Activated effector memory CD4-positive, alpha-beta T cell treated with anti-CD3 and anti-CD28 coated beads, Interleukin-2, amount 50 U/mL, for 16 hours (primary cell): Measurements from ENCODE around the gene DNAJB13.

Experiments
- DNase-seq: peaks from one replicate; pipeline ENCODE4 v3.0.0-alpha.2; 2020

The DNAJB13 gene

GRCh38 chr11:74001822-74002286, 51.0 kb downstream of the DNAJB13 start:
- peak; percentile 30 for DNase-seq

DNA sequence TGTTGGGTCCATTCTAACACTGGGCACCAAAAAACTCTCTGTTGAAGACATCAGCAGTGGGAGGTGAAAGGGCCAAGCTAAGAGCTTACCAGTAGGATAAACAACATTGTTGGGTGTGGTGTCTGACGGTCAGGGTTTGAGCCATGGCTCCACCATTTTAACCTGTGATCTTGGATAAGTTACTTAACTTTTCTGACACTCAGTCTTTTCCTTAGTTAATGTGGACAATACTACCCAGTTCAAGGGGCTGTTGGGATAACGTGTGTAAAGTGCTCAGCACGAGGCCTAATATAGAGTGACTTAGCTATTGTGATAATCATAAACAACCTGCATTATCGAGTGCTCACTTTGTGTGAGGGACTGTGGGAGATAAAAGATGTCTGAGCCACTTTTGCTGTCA, 52.0 kb downstream of the DNAJB13 start:
- DNase-seq, result no peak

DNA sequence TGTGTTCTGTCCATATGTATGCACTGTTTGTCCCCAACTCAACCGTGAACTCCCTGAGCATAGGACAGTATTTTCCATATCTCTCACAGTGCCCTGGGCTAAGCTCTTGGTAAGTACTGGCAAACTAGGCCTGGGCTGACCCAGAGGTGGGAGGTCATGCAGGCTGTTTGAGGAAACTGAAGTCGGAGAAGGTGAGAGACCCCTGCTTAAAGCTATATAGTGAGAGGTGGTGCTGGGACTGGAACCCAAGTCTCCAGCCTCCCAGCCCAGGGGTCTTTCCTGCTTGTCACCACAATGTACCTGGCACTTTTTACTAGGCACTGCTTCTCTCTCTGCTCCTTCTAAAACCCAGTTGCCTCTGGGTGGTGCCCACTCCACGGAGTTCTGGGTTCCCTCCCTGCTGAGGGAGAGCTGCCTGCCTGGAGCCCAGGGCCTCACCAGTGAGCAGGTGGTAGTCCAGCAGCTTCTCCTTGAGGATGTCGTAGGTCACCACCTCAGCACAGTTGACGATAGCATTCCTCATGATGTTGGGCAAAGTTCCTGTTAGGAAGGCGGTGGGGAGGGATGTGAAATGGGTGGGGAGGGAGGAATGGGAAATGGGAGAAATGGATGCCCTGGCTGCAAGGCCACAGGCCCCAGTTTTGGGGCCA, 53.3 kb downstream of the DNAJB13 start:
- DNase-seq, result no peak

- peak; percentile 92 for DNase-seq
Observed at GRCh38 chr11:74004759-74005615, 54.2 kb downstream of the DNAJB13 start.

DNA sequence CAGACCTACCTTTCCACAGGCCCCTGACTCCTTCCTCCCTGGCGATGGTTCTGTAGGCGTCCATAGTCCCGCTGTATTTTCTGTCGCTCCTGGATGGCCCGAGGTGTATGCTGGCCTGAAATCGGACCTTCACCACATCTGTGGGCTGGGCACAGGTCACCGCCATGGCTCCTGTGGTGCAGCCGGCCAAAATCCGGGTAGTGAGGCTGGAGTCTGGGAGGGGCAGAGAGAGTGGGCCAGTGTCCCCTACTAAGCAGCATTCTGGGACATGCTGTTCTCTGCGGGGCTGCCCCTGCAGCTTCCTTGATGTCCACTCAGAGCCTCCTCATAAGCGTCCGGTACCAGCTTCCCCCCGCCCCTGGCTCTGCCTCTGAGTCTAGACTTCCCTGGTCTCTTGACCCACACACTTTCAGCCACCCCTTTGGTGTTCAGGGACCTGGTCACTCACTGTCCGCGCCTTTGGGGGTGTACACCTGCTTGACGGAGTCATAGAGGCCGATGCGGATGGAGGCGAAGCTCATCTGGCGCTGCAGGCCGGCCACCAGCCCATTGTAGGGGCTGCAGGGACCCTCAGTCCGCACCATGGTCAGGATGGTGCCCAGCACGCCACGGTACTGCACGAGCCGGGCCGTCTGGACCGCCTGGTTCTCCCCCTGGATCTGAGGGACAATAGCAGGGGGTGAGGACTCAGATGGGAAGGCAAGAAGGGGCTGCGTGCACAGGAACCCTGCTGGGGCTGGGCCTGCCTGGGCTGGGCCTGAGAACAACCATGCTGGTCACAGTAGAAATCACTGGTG, 55.1 kb downstream of the DNAJB13 start:
- no peak for DNase-seq

DNA sequence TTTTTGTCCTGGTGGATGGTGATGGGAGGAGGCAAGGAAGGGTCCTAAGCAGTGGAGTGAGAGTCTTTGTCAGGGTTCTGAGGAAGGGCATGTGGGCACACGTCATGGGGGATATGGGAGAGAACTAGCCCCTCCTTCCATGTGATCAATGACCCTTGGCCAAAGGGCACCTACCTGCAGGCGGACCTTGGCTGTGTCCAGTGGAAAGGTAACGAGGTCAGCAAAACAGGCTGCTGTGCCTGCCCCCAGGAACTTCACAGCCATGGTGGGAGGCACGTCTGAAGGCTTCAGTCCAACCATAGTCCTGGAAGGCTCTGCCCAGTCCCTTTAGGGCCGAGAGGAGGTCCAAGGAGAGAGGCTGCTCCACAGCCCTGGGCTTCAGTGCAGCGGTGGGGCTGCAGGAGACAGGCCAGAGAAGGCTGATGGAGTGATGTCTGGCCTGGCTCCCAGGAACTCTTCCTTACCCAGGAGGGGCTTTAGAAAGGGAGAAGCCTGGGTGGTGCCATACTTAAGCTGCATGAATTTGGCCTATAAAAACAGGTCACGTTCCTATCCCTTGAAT, 56.0 kb downstream of the DNAJB13 start:
- DNase-seq, result no peak

GRCh38 chr11:74007691-74008372, 57.0 kb downstream of the DNAJB13 start:
- DNase-seq, result no peak

DNA sequence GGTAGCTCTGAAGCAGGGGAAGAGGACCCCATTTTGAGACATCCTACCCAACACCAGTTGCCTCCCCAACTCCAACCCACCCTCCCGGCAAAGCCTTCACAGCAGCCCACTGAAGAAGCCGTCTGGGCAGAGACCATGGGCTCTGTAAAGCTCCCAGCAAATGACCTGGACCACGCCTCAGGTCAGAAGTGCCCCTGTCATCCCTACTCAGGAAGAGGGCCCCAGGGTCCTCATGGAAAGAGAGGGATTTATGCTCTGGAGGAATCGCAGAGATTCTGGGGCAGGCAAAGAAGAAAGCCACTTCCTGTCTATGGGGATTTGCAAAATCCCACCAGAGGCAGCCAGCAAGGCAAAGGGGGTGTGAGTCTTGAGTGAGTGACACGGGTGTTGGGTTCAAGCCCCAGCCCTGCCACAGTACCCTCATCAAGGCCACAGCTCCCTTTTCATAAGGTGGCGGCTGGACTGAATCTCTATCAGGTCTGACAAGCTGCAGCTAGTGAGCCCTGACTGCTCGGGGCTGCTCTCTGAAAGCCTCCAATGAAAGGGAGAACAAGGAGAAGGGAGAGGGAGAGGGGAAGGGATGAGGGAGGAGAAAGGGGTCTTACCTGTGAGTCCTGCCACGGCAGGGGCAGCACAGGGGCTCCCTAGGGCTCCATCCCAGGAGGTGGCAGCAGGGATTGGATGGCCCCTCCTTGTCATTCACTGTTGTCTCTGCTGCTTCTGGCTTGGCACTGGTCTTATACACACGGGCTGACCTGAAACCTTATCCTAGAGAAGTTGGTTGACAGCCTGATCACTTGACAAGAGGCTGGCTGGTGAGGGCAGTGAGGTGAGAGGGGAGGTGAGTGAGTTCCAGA, 57.8 kb downstream of the DNAJB13 start, which contains the start of gene UCP3:
UCP3 (minus strand) TSS at position 713 of the 857 bp plus-strand sequence. CDS start 2,043 bp downstream, outside the sequence.
- DNase-seq, result no peak

DNA sequence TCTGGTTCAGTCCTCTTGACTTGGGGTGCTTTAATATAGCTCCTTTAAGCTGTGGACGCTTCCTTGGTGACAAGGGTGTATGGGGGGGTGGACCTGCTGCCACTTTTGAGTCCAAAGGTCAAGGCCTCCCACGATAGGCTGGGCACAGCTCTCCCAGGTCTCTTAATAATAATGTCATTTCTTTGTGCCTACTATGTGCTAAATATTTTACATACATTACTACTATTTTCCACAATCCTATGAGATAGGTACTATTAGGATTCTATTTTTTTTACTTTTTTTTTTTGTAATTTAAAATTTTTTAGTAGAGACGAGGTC, 58.4 kb downstream of the DNAJB13 start:
- no peak for DNase-seq

GRCh38 chr11:74009675-74010305, 59.0 kb downstream of the DNAJB13 start:
- no peak for DNase-seq

DNA sequence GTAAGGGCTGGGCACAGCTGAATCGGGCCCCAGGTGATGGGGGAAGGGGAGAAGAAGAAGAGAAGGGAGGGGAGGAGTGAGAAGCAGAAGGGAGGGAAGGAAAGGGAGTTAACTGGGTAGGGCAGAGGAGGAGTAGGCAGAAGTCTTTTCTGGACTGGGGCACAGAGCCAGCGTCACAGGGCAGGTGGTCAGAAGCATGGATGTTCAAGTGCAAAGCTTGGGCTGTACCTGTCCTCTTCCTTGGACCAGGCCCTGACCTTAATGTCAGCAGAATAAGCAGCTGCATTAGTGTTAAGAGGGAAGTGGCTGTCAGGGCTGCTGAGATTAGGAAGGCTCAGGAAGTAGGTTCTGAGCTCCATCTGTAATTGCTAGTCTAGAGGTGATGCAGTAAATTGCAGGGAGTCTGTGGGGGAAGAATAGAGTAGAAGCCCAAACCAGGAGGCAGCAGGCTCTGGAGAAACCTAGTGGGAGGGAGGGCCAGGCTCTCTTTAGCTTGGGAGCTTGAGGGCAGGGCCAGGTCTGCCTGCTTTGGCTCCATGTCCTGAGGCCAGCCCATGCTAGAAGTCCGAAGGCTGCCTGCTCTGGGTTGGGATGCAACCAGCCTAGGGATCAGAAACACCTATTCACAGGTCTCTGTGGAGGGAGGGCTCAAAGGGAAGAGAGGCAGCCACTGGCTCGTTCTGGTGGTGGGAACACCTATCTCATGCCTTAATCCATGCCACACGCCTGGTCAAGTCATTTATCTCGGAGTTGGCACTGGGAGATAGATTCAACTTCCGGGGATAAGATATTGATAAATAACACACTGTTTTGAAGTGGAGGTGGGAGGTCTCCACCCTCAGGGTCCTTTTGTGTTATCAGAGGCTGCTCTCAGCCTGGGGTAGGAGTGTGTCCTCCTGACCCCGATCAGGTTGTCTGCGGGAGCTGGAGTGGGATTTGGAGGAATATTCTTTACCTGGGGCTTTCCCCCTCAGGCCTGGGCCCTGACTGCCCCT, 59.8 kb downstream of the DNAJB13 start:
- no peak for DNase-seq

- DNase-seq, result peak; percentile 77
Observed at GRCh38 chr11:74011360-74012073, 60.7 kb downstream of the DNAJB13 start.

GRCh38 chr11:74012074-74012809, 61.4 kb downstream of the DNAJB13 start:
- no peak for DNase-seq

DNA sequence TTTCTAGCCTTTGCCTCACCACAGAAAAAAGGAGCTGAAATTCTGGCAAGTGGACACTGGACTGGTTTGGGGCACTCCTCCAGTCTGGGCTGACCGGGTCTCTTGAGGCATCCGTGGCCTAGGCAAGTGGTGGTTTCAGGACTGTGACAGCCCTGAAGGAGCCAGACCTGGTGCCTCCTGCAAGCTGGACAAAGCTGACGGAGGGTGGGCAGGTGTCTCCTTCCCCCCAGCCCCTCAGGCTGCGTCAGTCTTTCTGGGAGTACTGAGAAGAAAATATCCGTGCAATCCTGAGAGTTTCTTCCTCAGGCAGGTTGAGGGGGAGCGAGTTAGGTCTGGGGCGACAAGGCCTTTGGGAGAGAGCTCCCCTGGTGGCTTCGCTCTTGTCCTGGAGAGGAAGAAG, 62.3 kb downstream of the DNAJB13 start:
- no peak for DNase-seq

DNA sequence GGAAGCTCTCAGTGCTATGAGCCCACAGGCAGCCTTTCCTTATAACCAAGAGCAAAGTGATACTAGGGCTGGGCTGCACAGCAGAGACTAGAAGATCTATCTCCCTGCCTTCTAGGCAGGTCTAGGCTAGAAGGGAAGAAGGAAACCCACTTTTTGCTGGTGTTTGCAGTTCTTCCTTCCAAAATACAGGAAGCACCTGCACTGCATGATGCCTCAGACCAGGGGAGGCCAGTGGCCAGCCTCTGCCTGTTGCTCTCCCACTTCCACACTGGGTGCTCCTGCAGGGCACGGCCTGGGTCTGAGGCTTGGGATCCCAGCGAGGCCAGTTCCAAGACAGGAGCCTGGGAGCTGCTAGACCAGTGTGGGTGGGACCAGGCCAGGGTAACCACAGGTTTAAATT, 64.1 kb downstream of the DNAJB13 start:
- no peak for DNase-seq

- no peak for DNase-seq
Observed at GRCh38 chr11:74015919-74016684, 65.3 kb downstream of the DNAJB13 start.

- no peak for DNase-seq
Observed at GRCh38 chr11:74017631-74018030, 66.8 kb downstream of the DNAJB13 start.
